Tibial nerve (tissue), 4 donors: ENCODE data around the gene GPR4. TPM values are rescaled to one million over a fixed set of nuclear protein-coding genes. Genes with fewer than 3 reads are reported as not detected.

Experiments used
- DNase-seq, 2 donors: peaks; one replicate each; pipeline ENCODE4 v3.0.0-alpha.2; 2019; ENCODE audit warnings: low spot score in 2 of 2
- H3K27ac ChIP-seq, 4 donors: fragments of 200-600 bp; sonication (generic) in 3 of 4; one replicate each; pipeline ENCODE4 v1.5.1; 2017 to 2019; ENCODE audit warnings: mild to moderate bottlenecking in 1 of 4
- H3K27me3 ChIP-seq, 2 donors: fragments of 200-600 bp; sonication (generic) in 1 of 2; one replicate each; pipeline versions ENCODE4 v1.5.1 to v1.6.0; 2017 to 2019
- H3K36me3 ChIP-seq, 3 donors: fragments of 200-600 bp; sonication (generic); one replicate each; pipeline ENCODE4 v1.5.1; 2018 to 2019
- H3K4me1 ChIP-seq, 4 donors: fragments of 200-600 bp; sonication (generic) in 3 of 4; one replicate each; pipeline ENCODE4 v1.5.1; 2017 to 2019
- H3K4me3 ChIP-seq, 4 donors: fragments of 200-600 bp; sonication (generic) in 3 of 4; one replicate each; pipeline ENCODE4 v1.5.1; 2017 to 2019; ENCODE audit warnings: mild to moderate bottlenecking in 1 of 4, moderate library complexity in 1 of 4
- H3K9me3 ChIP-seq, 4 donors: fragments of 200-600 bp; sonication (generic) in 3 of 4; one replicate each; pipeline ENCODE4 v1.5.1; 2017 to 2019
- EP300 ChIP-seq, 2 donors: sonication (generic); formaldehyde crosslinking; IDR thresholded peaks; one replicate each; pipeline ENCODE4 v1.6.1; 2017; ENCODE audit warnings: antibody characterized with exemption in 2 of 2, mild to moderate bottlenecking in 1 of 2
- POLR2A ChIP-seq, 2 donors: fragments of 450-650 bp; IDR thresholded peaks; one replicate each; pipeline ENCODE4 v1.6.1; 2017; ENCODE audit warnings: antibody characterized with exemption in 2 of 2, mild to moderate bottlenecking in 2 of 2, moderate library complexity in 2 of 2
- WGBS, 2 donors: methylation state at CpG; one replicate each; pipeline ENCODE4 v1.1.5; 2018; 5-methylcytosine and 5-hydroxymethylcytosine counted together
- small RNA-seq: library from RNA; depleted of rRNA; stranded (forward); fragments of <200 nt; gene quantifications from one replicate; pipeline ENCODE3, GENCODE V24; 2016
- total RNA-seq, 4 donors: library from RNA; depleted of rRNA; stranded (reverse); fragments of >200 nt; gene quantifications; one replicate each; pipeline ENCODE4 v1.1.0, GENCODE V29; 2016
- TF ChIP-seq, protein P1 (sequence below), 5 experiments: fragments of 200-600 bp in 3 of 5; fragments of 450-650 bp in 2 of 5; sonication (generic) in 3 of 5; IDR thresholded peaks; one replicate each; pipeline ENCODE4 v1.5.1; 2016 to 2019; ENCODE audit warnings: antibody characterized with exemption in 5 of 5, mild to moderate bottlenecking in 3 of 5, moderate library complexity in 2 of 5

The GPR4 gene
- total RNA-seq, 4 donors from 2014 or later = 12.6 to 15.6 (median 13.8) TPM

DNA sequence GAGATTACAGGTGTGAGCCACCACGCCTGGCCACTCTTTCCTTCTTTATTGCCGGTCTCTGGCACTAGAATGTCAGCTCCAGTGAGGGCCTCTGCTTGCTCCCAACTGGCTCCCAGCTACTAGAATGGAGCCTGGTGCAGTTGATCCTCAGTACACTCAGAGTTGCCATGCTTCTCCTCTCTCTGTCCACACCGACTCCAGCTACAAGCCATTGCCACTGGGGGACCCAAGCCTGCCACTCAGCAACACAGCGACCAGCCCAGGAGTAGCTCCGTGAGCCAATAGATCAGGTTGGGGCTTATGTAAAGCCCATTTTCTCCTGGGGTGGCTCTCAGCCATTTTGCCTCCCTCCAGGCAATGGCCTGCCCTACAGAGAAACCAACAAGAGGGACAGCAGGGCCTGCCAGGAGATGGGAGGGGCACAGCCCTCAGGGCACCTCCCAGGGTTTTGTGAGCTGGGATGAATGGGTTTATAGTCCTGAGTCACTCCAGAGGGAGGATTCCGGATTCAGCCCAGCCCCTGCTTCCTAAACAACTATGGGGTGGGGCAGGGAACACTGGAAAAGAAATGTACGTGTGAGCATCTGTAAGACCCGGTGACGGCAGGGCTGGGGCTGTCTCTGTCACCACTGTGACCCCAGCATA lies 53.9 kb downstream of the GPR4 start:
- WGBS, 2 donors = 66 to 70% methylated on average over 6 to 9 of the region's 9 CpGs
- Histone ChIP-seq H3K36me3 (peaks cover 0 to 5% (median 0%) of the 10 kb centered on the region in 3 donors), H3K4me1 (peaks cover 0 to 22% (median 0%) of the 10 kb centered on the region in 4 donors), H3K4me3 (no peak overlapping the region), H3K9me3 (no peaks in the 10 kb centered on the region), H3K27me3 (no peaks in the 10 kb centered on the region), H3K27ac (peak overlapping the region in 3 of 4 donors; percentile 60 to 78 (median 78))
- no peak for TF ChIP-seq POLR2A (IDR thresholded peaks at IDR 0.05)
- TF ChIP-seq, protein P1, sequence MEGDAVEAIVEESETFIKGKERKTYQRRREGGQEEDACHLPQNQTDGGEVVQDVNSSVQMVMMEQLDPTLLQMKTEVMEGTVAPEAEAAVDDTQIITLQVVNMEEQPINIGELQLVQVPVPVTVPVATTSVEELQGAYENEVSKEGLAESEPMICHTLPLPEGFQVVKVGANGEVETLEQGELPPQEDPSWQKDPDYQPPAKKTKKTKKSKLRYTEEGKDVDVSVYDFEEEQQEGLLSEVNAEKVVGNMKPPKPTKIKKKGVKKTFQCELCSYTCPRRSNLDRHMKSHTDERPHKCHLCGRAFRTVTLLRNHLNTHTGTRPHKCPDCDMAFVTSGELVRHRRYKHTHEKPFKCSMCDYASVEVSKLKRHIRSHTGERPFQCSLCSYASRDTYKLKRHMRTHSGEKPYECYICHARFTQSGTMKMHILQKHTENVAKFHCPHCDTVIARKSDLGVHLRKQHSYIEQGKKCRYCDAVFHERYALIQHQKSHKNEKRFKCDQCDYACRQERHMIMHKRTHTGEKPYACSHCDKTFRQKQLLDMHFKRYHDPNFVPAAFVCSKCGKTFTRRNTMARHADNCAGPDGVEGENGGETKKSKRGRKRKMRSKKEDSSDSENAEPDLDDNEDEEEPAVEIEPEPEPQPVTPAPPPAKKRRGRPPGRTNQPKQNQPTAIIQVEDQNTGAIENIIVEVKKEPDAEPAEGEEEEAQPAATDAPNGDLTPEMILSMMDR (IDR thresholded peaks at IDR 0.05) = no peak
- peak in 1 of 2 donors; percentile 34 for TF ChIP-seq EP300 (IDR thresholded peaks at IDR 0.05)
- DNase-seq = no peak

DNA sequence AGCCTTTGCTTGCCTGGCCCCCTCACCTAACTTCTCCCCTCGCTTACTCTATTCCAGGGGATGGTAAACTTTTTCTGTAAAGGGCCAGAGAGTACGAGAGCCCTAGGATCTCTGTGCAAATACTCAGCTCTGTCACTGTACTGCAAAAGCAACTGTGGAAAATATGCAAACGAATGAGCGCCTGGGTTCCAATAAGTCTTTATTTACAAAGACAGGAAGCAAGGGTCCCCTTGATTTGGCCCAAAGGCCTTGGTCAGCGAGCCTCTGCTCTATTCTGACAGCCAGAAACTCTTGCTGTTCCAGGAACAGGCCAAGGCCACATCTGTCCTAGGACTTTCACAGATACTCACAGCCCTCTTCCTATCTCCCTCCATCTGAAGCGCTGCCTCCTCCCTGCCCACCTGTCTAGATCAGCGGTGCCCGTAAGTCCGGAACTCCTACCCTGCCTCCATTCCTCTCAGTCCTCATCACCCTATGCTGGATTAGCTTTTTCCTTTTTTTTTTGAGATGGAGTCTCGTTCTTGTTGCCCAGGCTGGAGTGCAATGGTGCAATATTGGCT lies 54.7 kb downstream of the GPR4 start:
- Histone ChIP-seq H3K27ac (peak overlapping the region in 3 of 4 donors; percentile 60 to 78 (median 78)), H3K4me1 (peaks cover 0 to 22% (median 0%) of the 10 kb centered on the region in 4 donors), H3K36me3 (no peaks in the 10 kb centered on the region), H3K9me3 (no peaks in the 10 kb centered on the region), H3K4me3 (no peak overlapping the region), H3K27me3 (no peaks in the 10 kb centered on the region)
- TF ChIP-seq, protein P1 (IDR thresholded peaks at IDR 0.05) = no peak
- TF ChIP-seq EP300 (IDR thresholded peaks at IDR 0.05) = no peak
- no peak for TF ChIP-seq POLR2A (IDR thresholded peaks at IDR 0.05)
- WGBS, 2 donors = 85% methylated on average over 10 of the region's 10 CpGs
- DNase-seq = no peak

- H3K27me3 ChIP-seq = no peaks in the 10 kb centered on the region
- WGBS, 2 donors = 62 to 76% methylated on average over 7 of the region's 7 CpGs
- H3K4me3 ChIP-seq = no peak overlapping the region
- peak overlapping the region in 3 of 4 donors; percentile 59 to 93 (median 82) for H3K27ac ChIP-seq
- TF ChIP-seq EP300 (IDR thresholded peaks at IDR 0.05) = no peak
- no peak for TF ChIP-seq POLR2A (IDR thresholded peaks at IDR 0.05)
- TF ChIP-seq, protein P1 (IDR thresholded peaks at IDR 0.05) = no peak
- H3K9me3 ChIP-seq = no peaks in the 10 kb centered on the region
- no peak for DNase-seq
- no peaks in the 10 kb centered on the region for H3K36me3 ChIP-seq
- peaks cover 0 to 19% (median 0%) of the 10 kb centered on the region in 4 donors for H3K4me1 ChIP-seq
Observed at GRCh38 chr19:45542234-45542668, 59.8 kb downstream of the GPR4 start.

Small RNAs within 50 kb of the gene (small RNA-seq; reads per million reads assigned to genes)
- not detected for gene RN7SL836P

Other genes starting within 250 kb of the GPR4 start
- 10 to 100 TPM in 3 of 4 donors, 1 to 10 TPM in 1; 9.4 to 19.5 (median 17.6) TPM for gene ERCC2, start 231.6 kb downstream of the GPR4 start, total RNA-seq
- 10 to 100 TPM; 10.0 to 27.9 (median 17.1) TPM for gene PPP1R13L, start 197.1 kb downstream of the GPR4 start, total RNA-seq
- 10 to 100 TPM in 1 of 4 donors, 1 to 10 TPM in 3; 2.2 to 10.8 (median 6.2) TPM for gene POLR1G, start 195.6 kb downstream of the GPR4 start, total RNA-seq
- 100 to 1,000 TPM in 2 of 4 donors, 10 to 100 TPM in 2; 95.5 to 161 (median 99.2) TPM for gene ERCC1, start 178.3 kb downstream of the GPR4 start, total RNA-seq
- gene FOSB, start 134.2 kb downstream of the GPR4 start, total RNA-seq = 1 to 10 TPM in 2 of 4 donors, under 1 TPM in 2; 0.60 to 4.9 (median 1.8) TPM
- 1 to 10 TPM; 1.5 to 5.9 (median 3.5) TPM for gene RTN2, start 105.2 kb downstream of the GPR4 start, total RNA-seq
- gene PPM1N, start 103.8 kb downstream of the GPR4 start, total RNA-seq = 1 to 10 TPM in 1 of 4 donors, under 1 TPM in 2, not detected in 1; 0.39 to 5.0 (median 0.60) TPM
- 10 to 100 TPM; 39.1 to 74.4 (median 59.2) TPM for gene VASP, start 94.7 kb downstream of the GPR4 start, total RNA-seq
- 1 to 10 TPM; 4.8 to 6.7 (median 5.7) TPM for gene OPA3, start 17.4 kb downstream of the GPR4 start, total RNA-seq
- 10 to 100 TPM; 21.0 to 57.1 (median 25.0) TPM for gene EML2, start 37.2 kb upstream of the GPR4 start, total RNA-seq
- gene GIPR, start 66.0 kb upstream of the GPR4 start, total RNA-seq = 1 to 10 TPM in 1 of 4 donors, under 1 TPM in 1, not detected in 2; 0.98 to 2.4 TPM
- 100 to 1,000 TPM; 125 to 151 (median 137) TPM for gene SNRPD2, start 89.7 kb upstream of the GPR4 start, total RNA-seq
- 10 to 100 TPM in 2 of 4 donors, 1 to 10 TPM in 2; 5.9 to 13.2 (median 10.5) TPM for gene QPCTL, start 90.5 kb upstream of the GPR4 start, total RNA-seq
- 10 to 100 TPM in 3 of 4 donors, 1 to 10 TPM in 1; 9.8 to 15.9 (median 13.7) TPM for gene FBXO46, start 128.7 kb upstream of the GPR4 start, total RNA-seq
- gene MEIOSIN, start 131.2 kb upstream of the GPR4 start, total RNA-seq = not detected
- gene SIX5, start 167.0 kb upstream of the GPR4 start, total RNA-seq = 10 to 100 TPM; 21.0 to 31.0 (median 22.9) TPM
- gene DMPK, start 180.3 kb upstream of the GPR4 start, total RNA-seq = 10 to 100 TPM; 59.0 to 87.9 (median 77.4) TPM
- gene DMWD, start 190.6 kb upstream of the GPR4 start, total RNA-seq = 10 to 100 TPM; 28.4 to 75.0 (median 53.8) TPM
- gene RSPH6A, start 213.1 kb upstream of the GPR4 start, total RNA-seq = under 1 TPM in 1 of 4 donors, not detected in 3; 0.30 TPM